IPS-NIHi7 (cell line): Measurements from ENCODE around the gene TICAM2.
"Not testable (repeated sequence)": the region's sequence is repeated elsewhere in the genome, so short reads cannot be mapped to it uniquely, and the experiment has no call there.

Experiments used
- DNase-seq: peaks from one replicate; pipeline ENCODE4 v3.0.0; 2012; ENCODE audit warnings: mixed read lengths; ENCODE audit errors: extremely low spot score

TICAM2 gene, protein sequence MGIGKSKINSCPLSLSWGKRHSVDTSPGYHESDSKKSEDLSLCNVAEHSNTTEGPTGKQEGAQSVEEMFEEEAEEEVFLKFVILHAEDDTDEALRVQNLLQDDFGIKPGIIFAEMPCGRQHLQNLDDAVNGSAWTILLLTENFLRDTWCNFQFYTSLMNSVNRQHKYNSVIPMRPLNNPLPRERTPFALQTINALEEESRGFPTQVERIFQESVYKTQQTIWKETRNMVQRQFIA

DNA sequence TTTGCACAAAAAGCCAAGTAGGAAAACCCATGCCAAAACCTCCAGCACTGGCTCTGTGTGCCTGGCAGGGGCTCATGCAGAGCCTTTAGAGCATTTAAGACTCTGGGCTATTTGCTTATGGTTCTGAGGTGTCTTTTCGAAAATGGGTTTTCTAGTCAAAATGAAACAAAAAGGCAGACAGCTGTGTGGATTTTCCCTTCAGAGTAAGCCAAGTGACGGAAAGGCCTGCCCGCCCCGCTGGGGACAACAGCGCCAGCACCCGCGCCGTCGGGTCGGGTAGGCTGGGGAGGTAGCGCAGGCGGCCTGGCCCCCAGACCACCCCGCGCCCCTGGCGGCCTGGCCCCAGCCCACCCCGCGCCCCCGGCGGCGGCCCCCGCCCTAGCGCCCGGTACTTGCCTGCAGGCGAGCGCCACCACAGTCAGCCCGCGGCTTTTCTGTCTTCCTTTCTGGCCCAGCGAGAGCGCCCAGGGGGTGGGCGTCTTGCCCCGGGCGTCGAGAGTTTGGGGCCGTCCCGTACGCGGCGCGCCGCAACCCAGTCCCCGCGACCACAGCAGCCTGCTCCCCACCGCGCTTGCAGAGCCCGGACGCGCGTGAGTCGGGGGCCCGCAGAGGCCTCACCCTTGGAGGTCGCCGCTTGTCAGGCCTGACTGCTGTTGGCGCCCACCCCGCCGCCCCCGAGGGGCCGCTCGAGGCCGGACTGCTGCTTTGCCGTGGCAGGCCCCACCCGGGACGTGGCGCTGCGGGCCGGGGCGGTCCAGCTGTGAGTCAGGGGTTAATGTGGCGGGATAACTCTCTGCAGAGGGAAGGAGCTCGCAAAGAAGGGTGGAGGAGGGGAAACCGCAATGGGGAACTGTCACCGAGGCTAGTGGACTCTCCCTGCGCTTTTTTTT lies at the start of gene TICAM2:
TICAM2 (minus strand) TSS at position 779 of the 890 bp plus-strand sequence. CDS start 21,223 bp downstream, outside the sequence.
- peak; percentile 79 for DNase-seq

DNA sequence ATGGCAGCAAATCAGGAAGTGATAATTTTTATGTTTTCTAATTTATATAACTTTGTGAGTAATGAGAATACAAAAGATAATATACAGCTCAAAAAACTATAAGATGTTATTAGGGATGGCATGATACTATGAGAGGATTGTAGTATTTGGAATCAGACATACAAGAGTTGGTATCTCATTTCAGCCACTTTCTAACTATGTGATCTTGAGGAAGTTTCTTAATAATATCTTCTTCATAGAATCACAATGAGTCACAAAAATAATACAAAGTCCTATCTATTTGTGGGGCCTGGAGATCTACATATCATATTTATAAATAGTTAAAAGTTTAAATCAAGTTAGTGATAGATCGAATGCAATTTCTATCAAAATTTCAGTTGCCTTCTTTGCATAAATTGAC lies 47.3 kb upstream of the TICAM2 start:
- DNase-seq, result no peak

GRCh38 chr5:115648056-115648455 lies 45.8 kb upstream of the TICAM2 start:
- no peak for DNase-seq

DNA sequence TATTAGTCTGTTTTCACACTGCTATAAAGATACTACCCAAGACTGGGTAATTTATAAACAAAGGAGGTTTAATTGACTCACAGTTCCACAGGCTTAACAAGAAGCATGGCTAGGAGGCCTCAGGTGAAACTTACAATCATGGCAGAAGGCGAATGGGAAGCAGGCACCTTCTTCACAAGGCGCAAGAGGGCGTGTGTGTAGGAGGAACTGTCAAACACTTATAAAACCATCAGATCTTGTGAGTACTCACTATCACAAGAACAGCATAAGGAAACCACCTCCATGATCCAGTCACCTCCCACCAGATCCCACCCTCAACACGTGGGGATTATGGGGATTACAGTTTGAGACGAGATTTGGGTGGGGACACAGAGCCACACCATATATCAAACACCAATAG lies 43.1 kb upstream of the TICAM2 start:
- not testable (repeated sequence) for DNase-seq

DNA sequence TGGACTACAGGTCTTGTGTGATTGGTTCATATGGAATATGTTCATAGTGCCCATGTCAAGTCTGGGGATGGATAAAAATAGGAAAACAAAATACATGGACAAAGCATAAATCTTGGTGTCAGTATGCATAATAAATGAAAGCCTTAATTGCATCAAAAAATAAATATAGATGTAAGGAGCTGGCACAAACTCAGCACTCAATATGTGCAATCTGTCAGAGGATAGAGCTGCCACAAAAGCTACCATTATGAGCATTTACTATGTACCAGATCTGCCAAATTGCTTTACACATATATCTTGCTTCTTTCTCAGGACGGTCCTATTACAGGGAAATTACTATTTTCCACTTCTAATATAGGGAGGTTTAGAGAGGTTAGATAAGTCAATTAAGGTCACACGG lies 41.8 kb upstream of the TICAM2 start:
- no peak for DNase-seq

DNA sequence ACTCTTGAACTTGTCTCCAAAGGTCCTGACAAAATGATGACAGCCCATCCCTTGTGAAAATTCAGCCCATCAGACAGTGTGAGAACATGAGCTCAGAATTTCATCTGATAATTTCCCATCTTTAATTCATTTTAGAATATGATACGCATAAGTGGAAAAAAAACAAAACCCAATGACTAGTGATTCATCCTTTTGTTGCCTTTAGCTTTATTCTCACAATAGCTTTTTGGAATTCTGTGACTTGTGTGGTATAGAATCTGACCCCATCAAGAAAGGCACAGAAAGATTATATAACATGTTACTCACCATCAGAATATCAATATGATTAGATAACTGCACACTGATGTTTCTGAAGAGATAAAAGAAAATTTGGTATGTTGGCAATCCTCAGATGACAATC lies 39.7 kb upstream of the TICAM2 start:
- no peak for DNase-seq

DNA sequence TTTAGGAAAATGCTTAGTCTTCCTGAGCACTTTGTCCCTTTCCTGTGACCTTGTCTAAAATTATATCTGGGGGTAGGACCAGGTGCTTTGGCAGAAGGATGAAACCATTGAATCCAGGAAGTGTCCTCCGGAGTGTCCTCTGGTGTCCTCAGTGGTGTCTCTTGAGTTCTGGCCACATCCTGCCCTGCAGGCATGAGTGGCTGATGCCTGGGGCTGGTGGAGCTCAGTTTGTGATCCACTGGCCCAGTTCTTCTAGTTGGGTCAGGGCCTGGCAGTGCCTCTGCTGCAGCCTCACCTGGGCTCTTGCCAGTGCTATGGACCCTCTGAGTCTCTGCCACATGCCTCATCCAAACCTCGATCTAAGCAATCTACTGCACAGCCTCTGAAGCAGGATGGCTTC lies 38.0 kb upstream of the TICAM2 start:
- DNase-seq, result no peak

- no peak for DNase-seq
Measured at GRCh38 chr5:115639377-115639776, 37.1 kb upstream of the TICAM2 start.

DNA sequence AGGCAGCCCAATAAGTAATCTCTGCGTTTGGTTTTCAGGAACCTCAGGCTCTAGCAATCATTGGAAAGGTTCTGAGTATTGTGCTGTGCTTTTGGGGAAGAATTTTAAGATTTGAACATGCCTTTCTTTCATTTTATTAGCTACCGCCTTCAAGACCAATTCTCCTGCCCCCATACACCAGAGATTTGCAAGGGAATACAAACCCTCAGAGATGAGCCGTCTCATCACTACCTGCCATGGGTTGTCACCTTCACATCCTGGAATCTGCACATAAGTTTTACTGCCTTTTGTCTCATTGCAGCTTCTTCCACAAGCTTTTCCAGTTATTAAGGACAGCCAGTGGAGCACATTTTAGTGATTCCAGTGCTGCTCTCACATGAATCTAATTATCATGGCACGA lies 35.2 kb upstream of the TICAM2 start:
- no peak for DNase-seq

- no peak for DNase-seq
Measured at GRCh38 chr5:115636008-115636407, 33.7 kb upstream of the TICAM2 start.

DNA sequence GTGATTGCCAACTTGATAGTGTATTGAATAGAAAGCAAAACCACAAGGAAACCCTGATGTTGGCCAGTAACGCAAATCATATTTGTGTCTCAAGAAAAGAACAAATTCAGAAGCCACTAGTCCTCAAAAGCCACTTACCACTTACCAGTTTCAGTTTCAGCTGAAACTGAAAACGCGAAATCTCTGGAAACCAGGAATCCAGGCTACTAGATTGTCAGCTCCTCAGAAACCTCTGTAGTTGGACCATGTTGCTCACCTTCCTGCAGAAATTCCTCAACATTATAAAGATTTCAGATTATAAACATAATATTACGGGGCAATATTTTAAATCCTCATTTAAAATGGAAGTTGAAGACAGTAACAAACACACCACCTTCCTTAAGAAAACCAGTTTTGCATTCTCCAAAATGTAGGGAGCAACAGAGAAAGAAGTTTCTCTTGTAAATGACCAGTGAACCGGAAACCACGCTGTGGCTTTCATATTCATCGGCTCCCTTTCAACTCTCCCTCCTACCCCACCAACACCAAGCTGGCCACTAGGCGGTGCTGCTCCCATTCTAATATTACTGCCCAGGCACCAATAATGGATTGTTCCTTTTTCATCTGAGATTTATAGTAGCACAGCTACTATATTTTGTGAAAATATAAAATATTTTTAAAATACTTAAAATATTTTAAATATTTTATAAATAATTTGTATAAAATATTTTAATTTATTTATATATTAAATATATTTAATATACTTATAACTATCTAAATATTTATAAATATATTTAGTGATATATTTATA lies 32.3 kb upstream of the TICAM2 start:
- peak; percentile 89 for DNase-seq

DNA sequence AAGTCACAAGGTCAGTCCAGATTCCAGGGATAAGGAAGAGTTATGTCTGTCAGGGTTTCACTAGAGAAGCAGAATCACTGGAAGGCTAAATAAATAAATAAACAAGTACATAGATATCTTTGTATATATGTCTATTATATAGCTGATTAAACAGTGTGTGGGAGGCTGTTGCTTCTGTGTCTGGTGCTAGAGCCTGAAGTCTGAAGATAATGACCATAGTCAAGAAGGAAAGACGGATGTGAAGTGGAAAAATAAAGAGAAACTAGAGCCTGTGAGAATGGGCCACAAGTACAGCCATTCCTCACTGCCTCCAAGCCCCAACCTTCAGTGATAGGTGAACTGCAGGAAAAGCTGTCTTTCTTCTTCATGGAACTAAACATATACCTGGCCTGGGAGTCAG lies 27.6 kb upstream of the TICAM2 start:
- no peak for DNase-seq

DNA sequence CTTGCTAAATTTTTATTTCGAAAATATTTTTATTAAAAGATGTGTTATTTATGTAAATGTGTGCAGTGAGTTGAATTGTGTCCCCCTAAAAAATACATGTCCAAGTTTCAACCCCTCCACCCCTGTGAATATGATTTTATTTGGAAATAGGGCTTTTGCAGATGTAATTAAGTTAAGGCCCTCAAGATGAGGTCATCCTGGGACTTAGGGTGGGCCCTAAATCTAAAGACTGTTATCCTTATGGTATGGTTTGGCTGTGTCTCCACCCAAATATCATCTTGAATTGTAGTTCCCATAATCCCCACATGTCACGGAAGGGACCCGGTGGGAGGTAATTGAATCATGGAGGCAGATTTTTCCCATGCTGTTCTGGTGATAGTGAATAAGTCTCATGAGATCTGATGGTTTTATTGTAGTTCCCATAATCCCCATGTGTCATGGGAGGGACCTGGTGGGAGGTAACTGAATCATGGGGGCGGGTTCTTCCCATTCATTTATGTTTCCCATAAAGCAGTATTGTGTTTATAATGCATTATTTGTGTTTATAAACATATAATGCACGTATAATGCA lies 25.1 kb upstream of the TICAM2 start:
- DNase-seq, result no peak

- DNase-seq, result peak; percentile 15
Measured at GRCh38 chr5:115626445-115626823, 24.2 kb upstream of the TICAM2 start.

GRCh38 chr5:115625579-115626444 lies 23.5 kb upstream of the TICAM2 start, which contains the start of gene TMED7:
Gene TMED7, minus strand, starts transcription at chr5:115626036. Its CDS starts 244 bp downstream, at chr5:115625792.
- DNase-seq, result peak; percentile 94

DNA sequence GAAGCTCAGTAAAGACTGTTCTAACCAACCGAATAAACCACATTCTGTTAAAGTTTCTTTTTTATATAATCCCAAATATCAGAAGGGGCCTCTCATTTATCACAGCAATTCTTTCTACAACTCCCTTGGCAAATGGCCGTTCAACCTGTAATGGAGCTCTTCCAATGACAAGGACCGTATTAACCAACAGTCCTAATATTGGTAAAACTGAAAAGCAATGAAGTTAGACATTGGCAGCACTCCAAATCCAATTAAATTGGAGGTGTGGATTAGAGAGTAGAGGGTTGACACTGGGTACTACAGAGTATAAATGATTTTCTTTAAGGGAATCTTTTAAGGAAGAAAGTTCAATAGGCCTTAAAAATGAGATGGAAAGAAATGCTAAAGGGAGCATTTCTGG lies 22.7 kb upstream of the TICAM2 start:
- DNase-seq, result no peak

DNA sequence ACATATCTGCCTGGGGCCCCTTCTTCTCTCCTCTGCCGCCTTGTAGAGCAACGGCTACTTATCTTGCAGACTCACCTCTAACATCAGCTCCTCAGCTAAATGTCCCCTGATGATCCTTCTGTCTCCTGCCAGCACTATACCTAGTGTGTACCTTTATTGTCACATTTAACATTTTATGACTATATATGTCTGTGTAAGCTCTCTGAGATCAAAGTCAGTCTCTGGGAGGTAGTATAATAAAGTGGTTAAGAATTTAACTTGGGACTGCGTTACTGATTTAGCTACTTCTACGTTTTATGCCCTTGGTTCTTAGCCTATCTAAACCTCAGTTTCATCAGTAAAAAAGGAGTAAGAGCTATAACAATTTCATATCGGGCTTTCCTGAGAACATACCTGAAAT lies 21.4 kb upstream of the TICAM2 start:
- DNase-seq, result no peak

- DNase-seq, result no peak
Measured at GRCh38 chr5:115621365-115621900, 19.2 kb upstream of the TICAM2 start.

DNA sequence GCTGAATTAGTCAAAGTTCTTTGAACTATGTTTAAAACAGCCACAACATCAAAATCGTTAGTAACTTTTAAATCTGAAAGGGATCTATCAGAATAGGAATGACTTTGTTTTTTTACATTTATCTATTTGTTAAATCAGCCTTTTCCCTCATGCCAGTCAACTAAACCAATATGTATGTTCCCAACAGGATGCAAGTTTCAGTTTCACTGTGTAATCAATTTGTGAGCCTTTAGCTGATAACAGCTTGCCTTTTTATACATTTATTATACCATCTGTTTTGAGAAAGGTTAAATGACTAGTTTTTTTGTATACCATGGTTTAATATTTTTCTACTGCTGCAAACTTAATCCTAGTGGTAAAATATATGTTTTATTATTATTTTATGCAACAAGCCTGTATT lies 14.6 kb upstream of the TICAM2 start:
- DNase-seq, result no peak

- no peak for DNase-seq
Measured at GRCh38 chr5:115616472-115616871, 14.2 kb upstream of the TICAM2 start.

DNA sequence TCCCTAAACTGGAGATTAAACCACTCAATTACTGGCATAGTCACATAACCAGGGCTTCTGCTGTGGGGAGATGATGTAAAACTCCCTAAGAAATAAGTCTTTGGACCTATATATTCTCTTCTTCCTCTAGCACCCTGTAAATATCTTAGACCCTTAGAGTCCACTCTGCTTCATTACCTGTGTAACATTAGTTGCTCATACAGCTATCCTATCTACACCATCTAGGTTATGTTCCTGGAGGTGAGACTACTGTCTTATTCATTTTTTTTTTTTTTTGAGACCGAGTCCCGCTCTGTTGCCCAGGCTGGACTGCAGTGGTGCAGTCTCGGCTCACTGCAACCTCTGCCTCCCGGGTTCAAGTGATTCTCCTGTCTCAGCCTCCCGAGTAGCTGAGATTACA lies 9.6 kb upstream of the TICAM2 start:
- no peak for DNase-seq
